Measurements from ENCODE around the gene GRPR. TPM values are rescaled to one million over a fixed set of nuclear protein-coding genes. Genes with fewer than 3 reads are reported as not detected.
A peak's percentile ranks its signal among the peaks of the same experiment; 100 is the strongest.

GRPR gene
- total RNA-seq, 1 donor from 2014 or later, result not detected

DNA sequence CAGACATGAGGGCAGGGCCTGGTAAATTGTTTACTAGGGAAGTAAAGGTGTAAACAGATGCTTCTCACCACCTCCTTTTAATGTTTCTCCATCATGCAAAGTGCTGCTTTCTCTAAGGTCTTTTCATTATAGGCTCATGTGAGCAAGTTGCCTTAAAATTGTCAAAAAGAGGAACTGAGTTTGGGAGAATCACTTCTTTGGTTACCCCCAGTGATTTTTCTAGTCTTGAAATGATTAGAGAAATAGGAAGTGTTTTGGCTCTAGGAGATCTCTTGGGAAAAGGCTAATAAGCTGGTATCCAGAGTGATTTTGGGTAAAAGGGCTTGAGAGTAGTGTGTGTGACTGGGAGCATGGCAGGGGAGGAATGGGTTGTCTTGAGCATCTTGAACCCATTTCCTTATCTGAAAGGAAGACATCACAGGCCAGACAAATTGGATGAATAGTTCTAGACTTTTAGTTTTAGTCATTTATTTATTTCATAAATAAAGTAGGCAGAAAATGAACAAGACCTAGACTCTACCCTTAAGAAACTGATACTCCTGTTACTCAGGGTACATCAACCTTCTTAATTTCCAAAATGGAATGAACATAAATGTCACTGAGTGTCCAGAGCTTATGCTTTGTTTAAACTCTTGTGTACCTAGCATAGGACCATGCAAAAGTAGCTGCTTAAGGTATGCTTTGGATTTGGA lies 14.2 kb downstream of the GRPR start:
- H3K27me3 ChIP-seq (ENCODE audit: control insufficient read depth, insufficient read depth, low read length), result no peaks in the 10 kb centered on the region
- no peaks in the 10 kb centered on the region for H3K36me3 ChIP-seq (ENCODE audit: control insufficient read depth, insufficient read depth, low read length)
- DNase-seq (ENCODE audit: low read depth), result no peak
- H3K4me3 ChIP-seq (ENCODE audit: low read depth, low read length), result no peak overlapping the region
- TF ChIP-seq, protein P1, sequence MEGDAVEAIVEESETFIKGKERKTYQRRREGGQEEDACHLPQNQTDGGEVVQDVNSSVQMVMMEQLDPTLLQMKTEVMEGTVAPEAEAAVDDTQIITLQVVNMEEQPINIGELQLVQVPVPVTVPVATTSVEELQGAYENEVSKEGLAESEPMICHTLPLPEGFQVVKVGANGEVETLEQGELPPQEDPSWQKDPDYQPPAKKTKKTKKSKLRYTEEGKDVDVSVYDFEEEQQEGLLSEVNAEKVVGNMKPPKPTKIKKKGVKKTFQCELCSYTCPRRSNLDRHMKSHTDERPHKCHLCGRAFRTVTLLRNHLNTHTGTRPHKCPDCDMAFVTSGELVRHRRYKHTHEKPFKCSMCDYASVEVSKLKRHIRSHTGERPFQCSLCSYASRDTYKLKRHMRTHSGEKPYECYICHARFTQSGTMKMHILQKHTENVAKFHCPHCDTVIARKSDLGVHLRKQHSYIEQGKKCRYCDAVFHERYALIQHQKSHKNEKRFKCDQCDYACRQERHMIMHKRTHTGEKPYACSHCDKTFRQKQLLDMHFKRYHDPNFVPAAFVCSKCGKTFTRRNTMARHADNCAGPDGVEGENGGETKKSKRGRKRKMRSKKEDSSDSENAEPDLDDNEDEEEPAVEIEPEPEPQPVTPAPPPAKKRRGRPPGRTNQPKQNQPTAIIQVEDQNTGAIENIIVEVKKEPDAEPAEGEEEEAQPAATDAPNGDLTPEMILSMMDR (IDR thresholded peaks at IDR 0.05; ENCODE audit: insufficient read depth, low read length, poor library complexity, severe bottlenecking), result no peak

DNA sequence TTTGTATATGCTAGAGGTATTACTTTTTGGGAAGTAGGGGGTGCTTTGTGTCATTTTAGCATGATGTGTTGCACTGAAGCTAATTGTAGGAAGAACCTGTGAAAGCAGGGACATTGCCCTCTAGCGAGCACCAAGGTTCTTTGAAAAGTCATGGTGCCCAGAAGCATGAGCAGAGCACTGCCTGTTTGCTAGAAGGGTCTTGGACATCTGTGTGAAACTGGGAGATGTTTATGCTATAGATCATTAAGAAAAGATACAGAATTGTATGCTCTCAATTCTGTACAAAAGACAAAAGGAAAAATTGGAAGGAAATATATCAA lies 14.7 kb downstream of the GRPR start:
- no peak overlapping the region for H3K4me3 ChIP-seq (ENCODE audit: low read depth, low read length)
- no peaks in the 10 kb centered on the region for H3K27me3 ChIP-seq (ENCODE audit: control insufficient read depth, insufficient read depth, low read length)
- no peaks in the 10 kb centered on the region for H3K36me3 ChIP-seq (ENCODE audit: control insufficient read depth, insufficient read depth, low read length)
- DNase-seq (ENCODE audit: low read depth), result no peak
- TF ChIP-seq, protein P1 (IDR thresholded peaks at IDR 0.05; ENCODE audit: insufficient read depth, low read length, poor library complexity, severe bottlenecking), result peak; percentile 6

DNA sequence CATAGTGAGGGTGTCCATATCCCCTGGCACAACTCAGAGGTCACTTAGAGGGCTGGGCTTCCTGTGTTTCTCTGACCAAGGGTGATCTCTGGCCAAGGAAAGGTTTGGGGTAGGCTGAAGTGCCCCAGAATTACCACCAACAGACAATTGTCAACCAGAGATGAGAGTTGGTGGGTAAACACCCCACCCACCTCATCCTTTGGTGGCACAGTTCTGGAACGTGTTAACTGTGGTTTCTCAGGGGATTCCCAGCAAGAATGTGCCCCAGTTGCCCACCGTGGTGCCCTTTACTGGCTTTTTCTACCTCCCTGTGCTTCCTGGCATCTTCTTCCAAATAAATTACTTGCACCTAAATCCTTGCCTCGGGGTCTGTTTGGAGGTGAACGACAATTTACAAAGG lies 17.1 kb downstream of the GRPR start:
- no peaks in the 10 kb centered on the region for H3K36me3 ChIP-seq (ENCODE audit: control insufficient read depth, insufficient read depth, low read length)
- DNase-seq (ENCODE audit: low read depth), result no peak
- TF ChIP-seq, protein P1 (IDR thresholded peaks at IDR 0.05; ENCODE audit: insufficient read depth, low read length, poor library complexity, severe bottlenecking), result no peak
- H3K27me3 ChIP-seq (ENCODE audit: control insufficient read depth, insufficient read depth, low read length), result no peaks in the 10 kb centered on the region
- H3K4me3 ChIP-seq (ENCODE audit: low read depth, low read length), result no peak overlapping the region

DNA sequence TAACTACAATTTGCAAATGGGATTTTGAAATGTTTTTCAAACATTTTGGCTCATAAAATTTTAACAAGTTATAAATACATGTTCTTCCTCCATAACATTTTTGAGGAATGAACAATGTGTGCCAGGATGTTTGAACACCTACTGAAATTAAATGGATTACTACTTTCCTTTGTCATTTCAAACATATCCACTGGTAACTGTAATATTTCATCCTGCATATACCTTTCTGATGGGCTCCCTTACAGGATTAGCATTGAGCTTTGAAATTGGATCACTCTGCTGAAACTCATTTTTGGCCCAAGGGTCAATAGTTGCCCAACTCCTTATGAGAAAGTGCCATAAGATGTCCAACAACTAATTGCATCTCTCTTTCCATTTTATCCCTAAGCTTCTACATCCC lies 17.6 kb downstream of the GRPR start:
- TF ChIP-seq, protein P1 (IDR thresholded peaks at IDR 0.05; ENCODE audit: insufficient read depth, low read length, poor library complexity, severe bottlenecking), result no peak
- H3K36me3 ChIP-seq (ENCODE audit: control insufficient read depth, insufficient read depth, low read length), result no peaks in the 10 kb centered on the region
- DNase-seq (ENCODE audit: low read depth), result no peak

DNA sequence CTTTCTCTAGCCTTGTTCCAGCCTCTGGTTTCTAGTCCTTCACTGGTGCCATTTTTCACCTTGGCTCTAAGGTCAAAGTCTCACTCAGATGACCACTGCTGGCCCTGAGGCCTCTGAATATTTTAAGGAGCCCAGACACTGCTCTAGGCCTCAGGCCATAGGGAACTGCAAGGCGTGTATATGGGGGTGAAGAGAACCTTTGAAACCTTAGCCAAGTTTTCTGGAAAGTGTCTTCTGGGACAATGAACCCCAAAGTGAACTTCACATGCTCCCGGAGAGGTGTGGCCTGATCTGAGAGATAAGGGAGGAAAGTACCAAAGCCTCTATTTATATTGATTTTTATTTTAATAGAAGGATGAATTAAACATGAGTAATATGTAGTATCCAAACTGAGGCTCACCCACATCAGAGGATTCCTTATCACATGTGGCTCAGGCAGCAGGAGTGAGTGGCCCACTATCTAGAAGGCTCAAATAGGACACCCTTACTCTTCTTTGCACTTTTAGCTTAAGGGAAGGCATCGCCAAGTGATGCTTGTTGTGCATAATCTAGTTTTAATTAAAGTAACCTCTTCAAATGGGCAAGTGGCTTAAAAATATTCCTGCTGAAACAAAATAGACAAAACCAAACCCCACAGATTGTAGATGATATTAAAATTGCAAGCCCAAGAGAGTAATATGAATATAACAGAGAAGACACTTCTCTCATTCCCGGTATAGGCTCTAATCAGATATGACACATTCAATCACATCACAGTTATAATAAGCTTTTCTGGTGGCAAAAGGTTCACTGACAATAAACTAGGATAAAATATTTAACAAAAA lies 18.3 kb downstream of the GRPR start:
- DNase-seq (ENCODE audit: low read depth), result no peak
- Histone ChIP-seq H3K4me3 (ENCODE audit: low read depth, low read length) (no peak overlapping the region), H3K27me3 (ENCODE audit: control insufficient read depth, insufficient read depth, low read length) (no peaks in the 10 kb centered on the region), H3K36me3 (ENCODE audit: control insufficient read depth, insufficient read depth, low read length) (no peaks in the 10 kb centered on the region)
- TF ChIP-seq, protein P1 (IDR thresholded peaks at IDR 0.05; ENCODE audit: insufficient read depth, low read length, poor library complexity, severe bottlenecking), result no peak

More for the DNA sequence above, 17.6 kb downstream of the GRPR start:
- no peaks in the 10 kb centered on the region for H3K27me3 ChIP-seq (ENCODE audit: control insufficient read depth, insufficient read depth, low read length)
- no peak overlapping the region for H3K4me3 ChIP-seq (ENCODE audit: low read depth, low read length)
